GM18909 (cell line): Measurements from ENCODE around the gene CELA2B.
"Not testable (repeated sequence)": the region's sequence is repeated elsewhere in the genome, so short reads cannot be mapped to it uniquely, and the experiment has no call there.

ENCODE experiments used
- ATAC-seq: cut with Tn5 transposase; IDR thresholded peaks from one replicate; pipeline ENCODE4 v1.9.1; 2021; ENCODE audit warnings: mild to moderate bottlenecking; ENCODE audit not compliant: unreplicated experiment, poor library complexity

The CELA2B gene

GRCh38 chr1:15492596-15492995 is 16.7 kb downstream of the CELA2B start:
- no peak for ATAC-seq

GRCh38 chr1:15493869-15494390 is 18.0 kb downstream of the CELA2B start:
- no peak for ATAC-seq

GRCh38 chr1:15500184-15501178 is 24.6 kb downstream of the CELA2B start:
- ATAC-seq, result no peak

DNA sequence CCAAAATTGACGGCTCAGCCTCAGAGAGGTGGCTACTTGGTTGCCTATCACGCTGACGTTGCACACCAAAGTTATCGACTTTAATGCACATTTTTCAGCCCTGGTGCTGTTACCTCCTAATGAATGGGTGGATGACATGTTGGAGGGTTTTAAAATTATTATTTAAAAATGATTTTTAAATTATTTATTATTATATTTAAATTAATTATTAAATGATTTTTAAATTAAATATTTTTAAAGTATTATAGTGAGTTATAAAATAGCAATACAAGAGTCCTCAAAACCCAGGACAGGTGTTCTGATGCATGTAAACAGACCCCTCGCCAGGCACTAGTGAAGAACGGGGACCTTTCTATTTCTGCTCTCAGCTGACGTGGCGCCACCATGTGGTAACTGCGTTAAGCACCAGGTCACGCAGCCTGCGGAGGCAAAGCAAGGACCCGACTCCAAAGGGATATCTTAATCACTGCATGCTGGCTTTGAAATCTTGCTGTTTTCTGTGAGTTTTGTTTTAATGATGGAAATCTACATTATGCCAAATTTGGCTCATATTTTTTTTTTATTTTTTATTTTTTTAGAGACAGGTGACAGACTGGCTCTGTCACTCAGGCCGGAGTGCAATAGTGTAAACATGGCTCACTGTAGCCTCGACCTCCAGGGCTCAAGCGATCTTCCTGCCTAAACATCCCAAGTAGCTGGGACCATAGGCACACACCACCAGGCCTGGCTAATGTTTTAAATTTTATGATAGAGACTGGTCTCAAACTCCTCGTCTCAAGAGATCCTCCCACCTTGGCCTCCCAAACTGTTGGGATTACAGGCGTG is 25.5 kb downstream of the CELA2B start:
- ATAC-seq, result no peak

- ATAC-seq, result no peak
These were observed 28.5 kb downstream of the CELA2B start for GRCh38 chr1:15504436-15504835.

DNA sequence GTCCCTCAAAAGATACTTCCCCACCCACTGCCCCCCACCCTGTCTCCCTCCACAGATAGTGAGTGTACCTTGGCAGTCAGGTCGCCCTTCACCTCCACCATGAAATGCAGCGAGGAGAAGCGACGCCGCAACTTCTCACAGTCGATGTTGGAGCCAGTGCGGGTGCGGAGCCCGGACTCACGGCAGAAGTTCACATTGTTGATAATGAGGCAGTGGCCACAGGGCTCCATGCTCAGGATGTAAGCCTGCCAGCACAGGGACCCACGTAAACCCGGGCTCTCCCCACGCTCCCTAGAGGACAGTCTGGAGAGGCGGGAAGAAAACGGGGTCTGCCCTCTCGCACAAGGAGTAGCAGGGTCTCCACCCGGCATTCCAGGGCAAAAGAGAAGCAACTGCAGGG is 30.9 kb downstream of the CELA2B start:
- ATAC-seq, result no peak

- no peak for ATAC-seq
These were observed 31.4 kb downstream of the CELA2B start for GRCh38 chr1:15507278-15507677.

GRCh38 chr1:15508700-15509487 is 33.0 kb downstream of the CELA2B start:
- ATAC-seq, result no peak

GRCh38 chr1:15509586-15509985 is 33.7 kb downstream of the CELA2B start:
- no peak for ATAC-seq

DNA sequence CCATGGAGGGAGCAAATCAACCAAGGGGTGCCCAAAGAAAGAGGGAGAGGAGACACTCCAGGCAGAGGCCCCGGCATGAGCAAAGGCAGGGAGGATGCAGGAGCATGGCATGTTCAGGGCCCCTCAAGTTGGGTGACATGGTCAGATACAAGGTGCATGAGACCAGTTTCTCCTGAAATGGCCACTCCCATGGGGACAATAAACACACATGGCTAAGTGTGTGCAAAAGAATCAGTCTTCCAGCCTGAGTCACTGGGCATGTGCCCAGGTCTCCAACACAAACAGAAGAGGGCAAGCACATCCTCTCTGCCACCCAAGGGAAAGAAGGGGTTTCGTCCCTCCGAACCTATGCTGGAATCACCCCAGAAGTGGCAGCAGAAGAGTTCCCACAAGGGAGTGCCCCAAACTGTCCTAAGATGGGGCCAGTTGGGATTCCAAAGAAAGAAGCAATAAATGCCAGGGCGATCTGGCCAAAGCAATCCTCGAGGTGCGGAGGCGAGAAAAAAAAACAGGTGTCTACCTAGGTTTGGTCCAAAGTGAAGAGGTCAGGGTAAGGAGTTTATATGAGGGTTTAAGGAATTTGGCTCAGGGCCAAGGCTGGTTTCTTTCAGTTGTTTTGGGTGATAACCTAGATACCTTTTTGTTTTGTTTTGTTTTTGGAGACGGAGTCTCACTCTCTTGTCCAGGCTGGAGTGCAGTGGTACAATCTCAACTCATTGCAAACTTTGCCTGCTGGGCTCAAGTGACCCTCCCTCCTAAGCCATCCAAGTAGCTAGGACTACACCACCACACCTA is 34.9 kb downstream of the CELA2B start:
- ATAC-seq, result no peak

GRCh38 chr1:15513192-15513591 is 37.3 kb downstream of the CELA2B start:
- ATAC-seq, result no peak

- ATAC-seq, result no peak
These were observed 38.0 kb downstream of the CELA2B start for GRCh38 chr1:15513919-15514318.

- not testable (repeated sequence) for ATAC-seq
These were observed 38.7 kb downstream of the CELA2B start for GRCh38 chr1:15514557-15514956.

GRCh38 chr1:15515022-15515663 is 39.2 kb downstream of the CELA2B start:
- ATAC-seq, result no peak

GRCh38 chr1:15519625-15520024 is 43.7 kb downstream of the CELA2B start:
- ATAC-seq, result no peak

DNA sequence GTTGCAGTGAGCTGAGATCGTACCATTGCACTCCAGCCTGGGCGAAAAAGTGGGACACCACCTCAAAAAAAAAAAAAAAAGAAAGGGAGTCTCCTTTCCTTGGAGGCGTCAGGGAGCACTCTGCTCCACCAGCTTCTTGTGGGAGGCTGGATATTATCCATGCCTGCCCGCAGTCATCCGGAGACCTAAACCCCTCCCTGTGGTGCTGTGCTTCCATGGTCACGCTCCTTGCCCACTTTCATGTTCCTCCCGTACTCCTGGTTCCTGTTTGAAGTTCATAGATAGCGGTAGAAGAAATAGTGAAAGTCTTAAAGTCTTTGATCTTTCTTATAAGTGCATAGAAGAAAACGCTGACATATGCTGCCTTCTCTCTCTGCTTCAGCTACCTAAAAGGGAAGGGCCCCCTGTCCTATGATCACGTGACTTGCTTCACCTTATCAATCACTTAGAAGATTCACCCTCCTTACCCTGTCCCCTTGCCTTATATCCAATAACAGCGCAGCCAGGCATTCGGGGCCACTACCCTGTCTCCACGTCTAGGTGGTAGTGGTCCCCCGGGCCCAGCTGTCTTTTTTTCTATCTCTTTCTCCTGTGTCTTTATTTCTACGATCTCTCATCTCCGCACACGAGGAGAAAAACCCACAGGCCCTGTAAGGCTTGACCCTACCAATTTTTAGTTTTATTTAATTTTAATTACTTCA is 45.5 kb downstream of the CELA2B start:
- ATAC-seq, result not testable (repeated sequence)

GRCh38 chr1:15522551-15522950 is 46.6 kb downstream of the CELA2B start:
- ATAC-seq, result no peak
